B cell (primary cell): ENCODE data around the gene DENND5B.

Source experiments
- EZH2 ChIP-seq: IDR thresholded peaks from 2 replicates; pipeline ENCODE4 v1.6.1; 2012; ENCODE audit warnings: borderline replicate concordance, low read depth, mild to moderate bottlenecking, moderate library complexity, low read length; ENCODE audit not compliant: insufficient read depth, poor library complexity, severe bottlenecking
- TF ChIP-seq, protein P1 (sequence below): fragments of 200-600 bp; IDR thresholded peaks from one replicate; pipeline ENCODE4 v1.8.0; 2022; ENCODE audit warnings: antibody characterized with exemption, mild to moderate bottlenecking

- TF ChIP-seq, protein P1, sequence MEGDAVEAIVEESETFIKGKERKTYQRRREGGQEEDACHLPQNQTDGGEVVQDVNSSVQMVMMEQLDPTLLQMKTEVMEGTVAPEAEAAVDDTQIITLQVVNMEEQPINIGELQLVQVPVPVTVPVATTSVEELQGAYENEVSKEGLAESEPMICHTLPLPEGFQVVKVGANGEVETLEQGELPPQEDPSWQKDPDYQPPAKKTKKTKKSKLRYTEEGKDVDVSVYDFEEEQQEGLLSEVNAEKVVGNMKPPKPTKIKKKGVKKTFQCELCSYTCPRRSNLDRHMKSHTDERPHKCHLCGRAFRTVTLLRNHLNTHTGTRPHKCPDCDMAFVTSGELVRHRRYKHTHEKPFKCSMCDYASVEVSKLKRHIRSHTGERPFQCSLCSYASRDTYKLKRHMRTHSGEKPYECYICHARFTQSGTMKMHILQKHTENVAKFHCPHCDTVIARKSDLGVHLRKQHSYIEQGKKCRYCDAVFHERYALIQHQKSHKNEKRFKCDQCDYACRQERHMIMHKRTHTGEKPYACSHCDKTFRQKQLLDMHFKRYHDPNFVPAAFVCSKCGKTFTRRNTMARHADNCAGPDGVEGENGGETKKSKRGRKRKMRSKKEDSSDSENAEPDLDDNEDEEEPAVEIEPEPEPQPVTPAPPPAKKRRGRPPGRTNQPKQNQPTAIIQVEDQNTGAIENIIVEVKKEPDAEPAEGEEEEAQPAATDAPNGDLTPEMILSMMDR = no peak
- no peak for TF ChIP-seq EZH2
Measured at GRCh38 chr12:31363831-31364230, 227.1 kb downstream of the DENND5B start.
